Fibroblast of peridontal ligament (primary cell): ENCODE data around the gene ZNF132.

Source experiments
- DNase-seq: peaks from one replicate; pipeline ENCODE4 v3.0.0-alpha.2; 2010; ENCODE audit errors: extremely low read depth

ZNF132 gene

GRCh38 chr19:58386576-58387337, 53.2 kb downstream of the ZNF132 start, which contains the start of gene RPS5:
RPS5 (plus strand) TSS chr19:58387269; CDS start chr19:58388138, 869 bp downstream.
- DNase-seq: peak; percentile 99

- no peak for DNase-seq
Measured at GRCh38 chr19:58385891-58386575, 53.9 kb downstream of the ZNF132 start.

GRCh38 chr19:58385313-58385890, 54.6 kb downstream of the ZNF132 start:
- no peak for DNase-seq

GRCh38 chr19:58382997-58383603, 56.9 kb downstream of the ZNF132 start:
- no peak for DNase-seq
